Neutrophil (primary cell): ENCODE measurements around the gene POLR2H.

Experiments
- H3K27ac ChIP-seq: fragments of 200-600 bp; sonication (generic); 2 replicates; pipeline ENCODE4 v1.5.1; 2016; ENCODE audit warnings: mild to moderate bottlenecking, moderate library complexity
- H3K27me3 ChIP-seq: fragments of 200-600 bp; sonication (generic); 2 replicates; pipeline ENCODE4 v1.6.0; 2016; ENCODE audit warnings: mild to moderate bottlenecking
- H3K36me3 ChIP-seq: fragments of 200-600 bp; sonication (generic); 2 replicates; pipeline ENCODE4 v1.5.1; 2017
- H3K4me1 ChIP-seq, 2 experiments: fragments of 200-600 bp in 1 of 2; sonication (generic) in 1 of 2; 1 replicate in 1 of 2; 2 replicates in 1 of 2; pipeline versions ENCODE4 v1.5.1 to v1.6.1; 2013 to 2016; ENCODE audit warnings: low read depth in 1 of 2, low read length in 1 of 2, mild to moderate bottlenecking in 1 of 2, moderate library complexity in 1 of 2; ENCODE audit not compliant: control insufficient read depth in 1 of 2, insufficient read depth in 1 of 2
- H3K4me3 ChIP-seq, 2 experiments: fragments of 200-600 bp in 1 of 2; sonication (generic) in 1 of 2; 1 replicate in 1 of 2; 2 replicates in 1 of 2; pipeline ENCODE4 v1.5.1; 2013 to 2016; ENCODE audit warnings: low read depth in 1 of 2, low read length in 1 of 2, mild to moderate bottlenecking in 1 of 2, moderate library complexity in 1 of 2
- H3K9me3 ChIP-seq: fragments of 200-600 bp; sonication (generic); 2 replicates; pipeline ENCODE4 v1.5.1; 2016
- CTCF ChIP-seq: fragments of 200-600 bp; sonication (generic); IDR thresholded peaks from 2 replicates; pipeline ENCODE4 v1.5.1; 2016; ENCODE audit warnings: antibody characterized with exemption

Gene POLR2H

DNA sequence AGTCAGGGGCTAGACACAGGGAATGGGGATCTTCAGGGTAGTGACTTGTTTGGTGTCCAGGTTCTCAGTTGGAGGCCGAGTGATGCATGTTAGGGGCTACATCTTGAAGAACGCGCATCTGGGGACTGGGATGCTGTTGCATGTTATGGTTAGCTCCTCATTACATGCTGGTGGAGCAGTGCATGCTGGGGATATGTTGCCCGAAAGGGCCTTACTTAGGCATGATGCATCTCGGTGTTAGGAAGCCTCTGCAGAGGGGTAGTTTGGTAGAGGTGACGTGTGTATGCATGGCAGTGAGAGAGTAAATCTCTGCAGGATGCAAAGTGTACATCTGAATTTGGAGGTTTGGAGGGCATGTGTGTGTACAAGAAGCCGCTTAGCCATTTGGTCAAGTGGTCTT is 44.7 kb upstream of the POLR2H start:
- H3K9me3 ChIP-seq: no peaks in the 10 kb centered on the region
- H3K27ac ChIP-seq: no peak overlapping the region
- peaks cover 23 to 34% of the 10 kb centered on the region in 2 experiments for H3K4me1 ChIP-seq
- no peak for TF ChIP-seq CTCF
- no peak overlapping the region for H3K4me3 ChIP-seq
- H3K27me3 ChIP-seq: no peaks in the 10 kb centered on the region
- H3K36me3 ChIP-seq: peaks cover 18% of the 10 kb centered on the region

GRCh38 chr3:184317201-184317600 is 44.3 kb upstream of the POLR2H start:
- Histone ChIP-seq H3K36me3 (peaks cover 22% of the 10 kb centered on the region), H3K4me3 (no peak overlapping the region), H3K4me1 (peaks cover 23 to 34% of the 10 kb centered on the region in 2 experiments), H3K27ac (no peak overlapping the region), H3K9me3 (no peaks in the 10 kb centered on the region), H3K27me3 (no peaks in the 10 kb centered on the region)
- no peak for TF ChIP-seq CTCF

GRCh38 chr3:184320104-184320445 is 41.4 kb upstream of the POLR2H start:
- H3K4me3 ChIP-seq: no peak overlapping the region
- peak overlapping the region; percentile 72 for H3K27ac ChIP-seq
- H3K9me3 ChIP-seq: no peaks in the 10 kb centered on the region
- peaks cover 21 to 35% of the 10 kb centered on the region in 2 experiments for H3K4me1 ChIP-seq
- H3K27me3 ChIP-seq: no peaks in the 10 kb centered on the region
- TF ChIP-seq CTCF: no peak
- H3K36me3 ChIP-seq: peaks cover 51% of the 10 kb centered on the region

DNA sequence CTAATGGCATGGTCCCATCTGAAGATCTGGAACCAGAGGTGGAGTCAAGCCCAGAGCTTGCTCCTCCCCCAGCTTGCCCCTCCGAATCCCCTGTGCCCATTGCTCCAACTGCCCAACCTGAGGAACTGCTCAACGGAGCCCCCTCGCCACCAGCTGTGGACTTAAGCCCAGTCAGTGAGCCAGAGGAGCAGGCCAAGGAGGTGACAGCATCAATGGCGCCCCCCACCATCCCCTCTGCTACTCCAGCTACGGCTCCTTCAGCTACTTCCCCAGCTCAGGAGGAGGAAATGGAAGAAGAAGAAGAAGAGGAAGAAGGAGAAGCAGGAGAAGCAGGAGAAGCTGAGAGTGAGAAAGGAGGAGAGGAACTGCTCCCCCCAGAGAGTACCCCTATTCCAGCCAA is 39.8 kb upstream of the POLR2H start:
- TF ChIP-seq CTCF: no peak
- Histone ChIP-seq H3K36me3 (peaks cover 67% of the 10 kb centered on the region), H3K9me3 (no peaks in the 10 kb centered on the region), H3K4me3 (no peak overlapping the region), H3K27me3 (no peaks in the 10 kb centered on the region), H3K4me1 (peaks cover 6 to 20% of the 10 kb centered on the region in 2 experiments), H3K27ac (peak overlapping the region; percentile 67)

GRCh38 chr3:184322731-184323487 is 38.6 kb upstream of the POLR2H start:
- H3K27me3 ChIP-seq: no peaks in the 10 kb centered on the region
- TF ChIP-seq CTCF: no peak
- H3K27ac ChIP-seq: peak overlapping the region; percentile 67
- peaks cover 5 to 18% of the 10 kb centered on the region in 2 experiments for H3K4me1 ChIP-seq
- H3K36me3 ChIP-seq: peaks cover 79% of the 10 kb centered on the region
- no peaks in the 10 kb centered on the region for H3K9me3 ChIP-seq
- H3K4me3 ChIP-seq: no peak overlapping the region
